Neuronal stem cell (in vitro differentiated cells): ENCODE results near the gene TMEM135.

Experiments
- DNase-seq: peaks from one replicate; pipeline ENCODE4 v3.0.0-alpha.2; 2013; ENCODE audit warnings: low spot score
- H2AFZ ChIP-seq: one replicate; pipeline ENCODE4 v1.6.1; 2013; ENCODE audit warnings: mild to moderate bottlenecking, low read length, inconsistent platforms
- H2AK5ac ChIP-seq: 2 replicates; pipeline ENCODE4 v1.6.1; 2013; ENCODE audit warnings: low read depth, mild to moderate bottlenecking, inconsistent platforms, low read length, moderate library complexity, mixed read lengths
- H2BK120ac ChIP-seq: 2 replicates; pipeline ENCODE4 v1.6.1; 2013; ENCODE audit warnings: low read depth, mild to moderate bottlenecking, inconsistent platforms, low read length, moderate library complexity, mixed read lengths
- H2BK12ac ChIP-seq: one replicate; pipeline ENCODE4 v1.6.1; 2013; ENCODE audit warnings: low read length, inconsistent platforms
- H2BK15ac ChIP-seq: 2 replicates; pipeline ENCODE4 v1.6.1; 2013; ENCODE audit warnings: mild to moderate bottlenecking, low read length, inconsistent platforms, mixed read lengths
- H2BK5ac ChIP-seq: one replicate; pipeline ENCODE4 v1.6.1; 2013; ENCODE audit warnings: inconsistent platforms, mild to moderate bottlenecking, low read length, moderate library complexity
- H3K14ac ChIP-seq: one replicate; pipeline ENCODE4 v1.6.1; 2013; ENCODE audit warnings: low read length, inconsistent platforms
- H3K18ac ChIP-seq: 2 replicates; pipeline ENCODE4 v1.6.1; 2013; ENCODE audit warnings: low read length, inconsistent platforms
- H3K23ac ChIP-seq: 2 replicates; pipeline ENCODE4 v1.6.1; 2013; ENCODE audit warnings: low read depth, mild to moderate bottlenecking, mixed read lengths, low read length, inconsistent platforms; ENCODE audit not compliant: poor library complexity
- H3K27ac ChIP-seq: replicated peaks from 3 replicates; pipeline ENCODE4 v1.5.1; 2013; ENCODE audit warnings: low read length, inconsistent platforms
- H3K27me3 ChIP-seq, 3 experiments: 2 replicates each; pipeline ENCODE4 v1.6.1; 2013; ENCODE audit warnings: low read length in 3 of 3, mild to moderate bottlenecking in 2 of 3, inconsistent platforms in 1 of 3, low read depth in 1 of 3, mixed read lengths in 1 of 3, moderate library complexity in 1 of 3; ENCODE audit not compliant: control insufficient read depth in 3 of 3, insufficient read depth in 3 of 3
- H3K36me3 ChIP-seq, 2 donors: replicated peaks in 1 of 2; 2 replicates each; pipeline ENCODE4 v1.6.1; 2013; ENCODE audit warnings: low read length in 2 of 2; ENCODE audit not compliant: control insufficient read depth in 2 of 2, insufficient read depth in 2 of 2
- H3K4ac ChIP-seq: 2 replicates; pipeline ENCODE4 v1.6.1; 2013; ENCODE audit warnings: inconsistent platforms, mild to moderate bottlenecking, low read length, moderate library complexity
- H3K4me1 ChIP-seq, 2 donors: 1 replicate in 1 of 2; 2 replicates in 1 of 2; pipeline ENCODE4 v1.6.1; 2013; ENCODE audit warnings: low read length in 2 of 2, low read depth in 1 of 2; ENCODE audit not compliant: control insufficient read depth in 2 of 2, insufficient read depth in 1 of 2
- H3K4me2 ChIP-seq: one replicate; pipeline ENCODE4 v1.6.1; 2013; ENCODE audit warnings: mild to moderate bottlenecking, low read length, inconsistent platforms; ENCODE audit not compliant: insufficient read depth, poor library complexity, severe bottlenecking
- H3K4me3 ChIP-seq, 2 donors: 2 replicates each; pipeline ENCODE4 v1.5.1; 2013; ENCODE audit warnings: low read length in 2 of 2, mild to moderate bottlenecking in 2 of 2, inconsistent platforms in 1 of 2, moderate library complexity in 1 of 2
- H3K79me1 ChIP-seq: one replicate; pipeline ENCODE4 v1.6.1; 2013; ENCODE audit warnings: low read depth, mild to moderate bottlenecking, inconsistent platforms, low read length, moderate library complexity
- H3K9ac ChIP-seq: one replicate; pipeline ENCODE4 v1.6.1; 2013; ENCODE audit warnings: mild to moderate bottlenecking, low read depth, low read length, inconsistent platforms; ENCODE audit not compliant: poor library complexity
- H3K9me3 ChIP-seq, 2 donors: replicated peaks in 1 of 2; 2 replicates each; pipeline versions ENCODE3 to v1.6.1; 2013; ENCODE audit warnings: low read length in 2 of 2, mild to moderate bottlenecking in 2 of 2, inconsistent platforms in 1 of 2, low read depth in 1 of 2, mixed read lengths in 1 of 2, moderate library complexity in 1 of 2; ENCODE audit not compliant: control insufficient read depth in 2 of 2, insufficient read depth in 1 of 2
- H4K8ac ChIP-seq: one replicate; pipeline ENCODE4 v1.6.1; 2013; ENCODE audit warnings: low read depth, mild to moderate bottlenecking, inconsistent platforms, low read length, moderate library complexity
- H4K91ac ChIP-seq: one replicate; pipeline ENCODE4 v1.6.1; 2013; ENCODE audit warnings: low read length, low read depth, mild to moderate bottlenecking, inconsistent platforms; ENCODE audit not compliant: poor library complexity
- WGBS, 2 donors: extraction: QIAGEN DNeasy Blood & Tissue Kit; methylation state at CpG; one replicate each; pipeline ENCODE4 v1.1.7; 2013; ENCODE audit warnings: missing lambda C conversion rate in 2 of 2, mixed read lengths in 1 of 2; ENCODE audit not compliant: insufficient read length in 2 of 2, insufficient replicate concordance in 1 of 2; ENCODE audit errors: extremely low coverage in 2 of 2; 5-methylcytosine and 5-hydroxymethylcytosine counted together

Gene TMEM135

GRCh38 chr11:87358461-87358860, 320.7 kb downstream of the TMEM135 start:
- no peak overlapping the region for H2BK15ac ChIP-seq
- peaks cover 0 to 22% (median 0%) of the 10 kb centered on the region in 3 experiments for H3K27me3 ChIP-seq
- no peak for DNase-seq
- WGBS, 2 donors: no CpG with 5 or more reads among the region's 5 CpGs
- H3K4me2 ChIP-seq: no peak overlapping the region
- H3K4ac ChIP-seq: no peak overlapping the region
- no peak overlapping the region for H2BK12ac ChIP-seq
- H3K9ac ChIP-seq: no peak overlapping the region
- no peak overlapping the region for H2BK5ac ChIP-seq
- H3K36me3 ChIP-seq: no peaks in the 10 kb centered on the region
- H3K14ac ChIP-seq: no peak overlapping the region
- H3K79me1 ChIP-seq: no peaks in the 10 kb centered on the region
- H3K23ac ChIP-seq: no peak overlapping the region
- H2AFZ ChIP-seq: no peak overlapping the region
- no peak overlapping the region for H2BK120ac ChIP-seq
- no peak overlapping the region for H3K18ac ChIP-seq
- H3K9me3 ChIP-seq: no peaks in the 10 kb centered on the region
- no peak overlapping the region for H3K4me3 ChIP-seq
- no peak overlapping the region for H4K8ac ChIP-seq
- H4K91ac ChIP-seq: no peak overlapping the region
- H2AK5ac ChIP-seq: no peak overlapping the region
- H3K27ac ChIP-seq: no peak overlapping the region
- no peaks in the 10 kb centered on the region for H3K4me1 ChIP-seq

DNA sequence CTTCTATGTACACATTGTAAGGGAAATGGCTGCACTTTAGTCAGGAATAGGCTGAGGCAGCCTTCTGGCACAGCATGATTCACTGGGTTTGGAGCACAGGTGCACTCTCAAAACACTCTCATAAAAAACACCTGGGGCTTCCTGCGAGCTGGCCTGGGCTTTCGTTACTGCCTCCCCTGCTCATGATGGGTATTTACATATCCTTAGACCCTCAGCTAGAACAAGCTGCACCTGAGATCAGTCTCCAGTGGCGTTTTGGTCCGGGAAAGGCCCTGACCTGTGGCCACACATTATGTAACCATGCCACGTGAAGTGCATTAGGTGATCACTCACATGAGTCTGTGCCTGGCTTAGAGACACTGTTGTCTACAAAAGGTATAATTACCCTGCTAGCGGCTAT, 321.7 kb downstream of the TMEM135 start:
- no peak overlapping the region for H3K27ac ChIP-seq
- H2BK120ac ChIP-seq: no peak overlapping the region
- H3K4me3 ChIP-seq: no peak overlapping the region
- H3K14ac ChIP-seq: no peak overlapping the region
- H3K27me3 ChIP-seq: peaks cover 0 to 13% (median 0%) of the 10 kb centered on the region in 3 experiments
- H3K18ac ChIP-seq: no peak overlapping the region
- H3K9ac ChIP-seq: no peak overlapping the region
- H3K36me3 ChIP-seq: no peaks in the 10 kb centered on the region
- no peak overlapping the region for H2BK5ac ChIP-seq
- H4K8ac ChIP-seq: no peak overlapping the region
- no peak overlapping the region for H4K91ac ChIP-seq
- H3K4me2 ChIP-seq: no peak overlapping the region
- H2BK12ac ChIP-seq: no peak overlapping the region
- DNase-seq: no peak
- H2BK15ac ChIP-seq: no peak overlapping the region
- no peak overlapping the region for H2AK5ac ChIP-seq
- WGBS, 2 donors: no CpG with 5 or more reads among the region's 6 CpGs
- H2AFZ ChIP-seq: no peak overlapping the region
- no peaks in the 10 kb centered on the region for H3K79me1 ChIP-seq
- no peaks in the 10 kb centered on the region for H3K4me1 ChIP-seq
- no peak overlapping the region for H3K4ac ChIP-seq
- H3K23ac ChIP-seq: no peak overlapping the region
- no peaks in the 10 kb centered on the region for H3K9me3 ChIP-seq

- DNase-seq: no peak
- H4K91ac ChIP-seq: no peak overlapping the region
- no peak overlapping the region for H3K9ac ChIP-seq
- H3K27me3 ChIP-seq: peaks cover 0 to 1% (median 0%) of the 10 kb centered on the region in 3 experiments
- no peak overlapping the region for H3K14ac ChIP-seq
- WGBS, 2 donors: no CpG with 5 or more reads among the region's 5 CpGs
- H3K36me3 ChIP-seq: no peaks in the 10 kb centered on the region
- no peak overlapping the region for H2BK5ac ChIP-seq
- H2AFZ ChIP-seq: no peak overlapping the region
- H3K4ac ChIP-seq: no peak overlapping the region
- no peak overlapping the region for H2BK15ac ChIP-seq
- no peak overlapping the region for H4K8ac ChIP-seq
- no peak overlapping the region for H3K4me2 ChIP-seq
- no peaks in the 10 kb centered on the region for H3K4me1 ChIP-seq
- no peak overlapping the region for H3K23ac ChIP-seq
- H3K18ac ChIP-seq: no peak overlapping the region
- H3K27ac ChIP-seq: no peak overlapping the region
- H3K4me3 ChIP-seq: no peak overlapping the region
- no peak overlapping the region for H2BK12ac ChIP-seq
- H2BK120ac ChIP-seq: no peak overlapping the region
- H3K9me3 ChIP-seq: no peaks in the 10 kb centered on the region
- H3K79me1 ChIP-seq: no peaks in the 10 kb centered on the region
- H2AK5ac ChIP-seq: no peak overlapping the region
Measured at GRCh38 chr11:87361891-87362290, 324.2 kb downstream of the TMEM135 start.

GRCh38 chr11:87366346-87366745, 328.6 kb downstream of the TMEM135 start:
- H2AFZ ChIP-seq: no peak overlapping the region
- H2BK12ac ChIP-seq: no peak overlapping the region
- no peak overlapping the region for H3K18ac ChIP-seq
- H2AK5ac ChIP-seq: no peak overlapping the region
- no peaks in the 10 kb centered on the region for H3K36me3 ChIP-seq
- no peak overlapping the region for H2BK120ac ChIP-seq
- H2BK15ac ChIP-seq: no peak overlapping the region
- no peak overlapping the region for H4K91ac ChIP-seq
- H3K4me1 ChIP-seq: peaks cover 0 to 8% of the 10 kb centered on the region in 2 donors
- H3K4ac ChIP-seq: no peak overlapping the region
- DNase-seq: no peak
- H3K9ac ChIP-seq: no peak overlapping the region
- no peaks in the 10 kb centered on the region for H3K9me3 ChIP-seq
- H3K4me2 ChIP-seq: no peak overlapping the region
- no peaks in the 10 kb centered on the region for H3K27me3 ChIP-seq
- no peak overlapping the region for H3K23ac ChIP-seq
- no peak overlapping the region for H4K8ac ChIP-seq
- no peak overlapping the region for H3K27ac ChIP-seq
- H2BK5ac ChIP-seq: no peak overlapping the region
- H3K79me1 ChIP-seq: no peaks in the 10 kb centered on the region
- H3K14ac ChIP-seq: no peak overlapping the region
- no peak overlapping the region for H3K4me3 ChIP-seq
